HG03135 (cell line): Measurements from ENCODE around the gene CCDC187.

Experiments
- ATAC-seq: cut with Tn5 transposase; IDR thresholded peaks from one replicate; pipeline ENCODE4 v1.9.1; 2021; ENCODE audit warnings: mild to moderate bottlenecking, moderate library complexity; ENCODE audit not compliant: unreplicated experiment

The CCDC187 gene

GRCh38 chr9:136286987-136287379 lies 16.9 kb downstream of the CCDC187 start:
- ATAC-seq = no peak

GRCh38 chr9:136286359-136286986 lies 17.4 kb downstream of the CCDC187 start:
- no peak for ATAC-seq

- ATAC-seq = no peak
These were observed 18.2 kb downstream of the CCDC187 start for GRCh38 chr9:136285501-136286358.

GRCh38 chr9:136284951-136285350 lies 18.9 kb downstream of the CCDC187 start:
- ATAC-seq = no peak

GRCh38 chr9:136284311-136284710 lies 19.6 kb downstream of the CCDC187 start:
- ATAC-seq = no peak

GRCh38 chr9:136283291-136284235 lies 20.3 kb downstream of the CCDC187 start:
- no peak for ATAC-seq

- ATAC-seq = no peak
These were observed 21.5 kb downstream of the CCDC187 start for GRCh38 chr9:136282272-136282861.

GRCh38 chr9:136281421-136282271 lies 22.2 kb downstream of the CCDC187 start:
- no peak for ATAC-seq

GRCh38 chr9:136280535-136281315 lies 23.2 kb downstream of the CCDC187 start:
- ATAC-seq = no peak

- no peak for ATAC-seq
These were observed 24.4 kb downstream of the CCDC187 start for GRCh38 chr9:136279471-136279870.

GRCh38 chr9:136278894-136279293 lies 25.0 kb downstream of the CCDC187 start:
- no peak for ATAC-seq

GRCh38 chr9:136278221-136278620 lies 25.7 kb downstream of the CCDC187 start:
- no peak for ATAC-seq

- no peak for ATAC-seq
These were observed 26.1 kb downstream of the CCDC187 start for GRCh38 chr9:136277746-136278145.

GRCh38 chr9:136276716-136277115 lies 27.2 kb downstream of the CCDC187 start:
- ATAC-seq = no peak

- no peak for ATAC-seq
These were observed 28.1 kb downstream of the CCDC187 start for GRCh38 chr9:136275655-136276429.

GRCh38 chr9:136274786-136275654 lies 28.9 kb downstream of the CCDC187 start:
- no peak for ATAC-seq
